IPS-18c (cell line): ENCODE results near the gene APEH.

Source experiments
- H3K4me3 ChIP-seq: 2 replicates; pipeline ENCODE4 v1.7.0; 2013; ENCODE audit warnings: low read depth, mild to moderate bottlenecking, low read length, moderate library complexity; ENCODE audit not compliant: insufficient read depth
- H3K9me3 ChIP-seq: one replicate; pipeline ENCODE4 v1.6.1; 2013; ENCODE audit warnings: mild to moderate bottlenecking, low read length, moderate library complexity; ENCODE audit not compliant: control insufficient read depth, insufficient read depth

Gene APEH

GRCh38 chr3:49699281-49699979 is 25.3 kb downstream of the APEH start:
- H3K9me3 ChIP-seq, result no peaks in the 10 kb centered on the region
- H3K4me3 ChIP-seq, result no peak overlapping the region

DNA sequence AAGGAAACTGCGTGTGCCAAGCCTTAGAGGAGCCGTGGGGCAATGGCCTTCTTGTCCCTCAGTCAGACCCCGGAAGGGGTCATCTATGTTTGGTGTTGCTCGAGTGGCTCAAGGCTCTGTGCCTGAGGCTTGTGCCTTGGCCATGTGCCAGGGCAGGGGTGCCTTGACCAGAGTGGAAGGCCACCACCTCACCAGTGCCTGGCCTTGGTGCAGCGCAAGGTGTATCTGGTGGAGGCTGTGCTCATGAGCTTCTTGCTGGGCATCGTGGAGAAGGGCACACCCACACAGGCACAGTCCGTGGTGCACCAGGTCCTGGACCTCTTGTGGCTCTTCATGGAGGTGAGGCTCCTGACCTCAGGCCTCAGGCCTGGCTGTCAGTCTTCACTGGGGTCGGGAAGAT is 25.9 kb downstream of the APEH start:
- Histone ChIP-seq H3K4me3 (no peak overlapping the region), H3K9me3 (no peaks in the 10 kb centered on the region)

GRCh38 chr3:49700453-49701128 is 26.4 kb downstream of the APEH start:
- Histone ChIP-seq H3K9me3 (no peaks in the 10 kb centered on the region), H3K4me3 (no peak overlapping the region)

- H3K4me3 ChIP-seq, result no peak overlapping the region
Measured at GRCh38 chr3:49701388-49702077, 27.4 kb downstream of the APEH start.

GRCh38 chr3:49702672-49703071 is 28.5 kb downstream of the APEH start:
- no peak overlapping the region for H3K4me3 ChIP-seq
- H3K9me3 ChIP-seq, result no peaks in the 10 kb centered on the region

More at GRCh38 chr3:49701388-49702077, 27.4 kb downstream of the APEH start:
- no peaks in the 10 kb centered on the region for H3K9me3 ChIP-seq

GRCh38 chr3:49703443-49703927 is 29.3 kb downstream of the APEH start:
- no peaks in the 10 kb centered on the region for H3K9me3 ChIP-seq
- no peak overlapping the region; the same call in 1 of the 2 replicates for H3K4me3 ChIP-seq

- no peaks in the 10 kb centered on the region for H3K9me3 ChIP-seq
- no peak overlapping the region; the same call in 1 of the 2 replicates for H3K4me3 ChIP-seq
Measured at GRCh38 chr3:49703956-49704355, 29.8 kb downstream of the APEH start.

DNA sequence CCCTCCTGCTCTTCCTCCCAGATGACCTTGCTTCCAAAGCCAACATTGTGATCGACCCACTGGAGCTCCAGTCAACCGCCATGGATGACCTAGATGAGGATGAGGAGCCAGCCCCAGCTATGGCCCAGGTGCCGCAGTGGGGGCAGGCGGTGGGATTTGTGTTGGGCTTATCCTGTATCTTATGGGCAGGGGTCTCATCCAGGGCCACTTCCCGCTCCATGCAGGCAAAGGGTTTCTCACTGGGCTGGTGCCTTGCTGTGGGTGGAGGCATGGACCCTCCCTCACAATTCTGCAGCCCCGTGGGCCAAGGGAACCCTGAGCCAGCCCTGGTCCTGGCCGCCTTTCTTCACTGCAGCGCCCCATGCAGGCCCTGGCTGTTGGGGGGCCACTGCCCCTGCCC is 30.5 kb downstream of the APEH start:
- Histone ChIP-seq H3K9me3 (no peaks in the 10 kb centered on the region), H3K4me3 (no peak overlapping the region)

GRCh38 chr3:49705390-49705960 is 31.3 kb downstream of the APEH start:
- Histone ChIP-seq H3K9me3 (no peaks in the 10 kb centered on the region), H3K4me3 (no peak overlapping the region)

GRCh38 chr3:49706456-49707112 is 32.4 kb downstream of the APEH start:
- H3K4me3 ChIP-seq, result no peak overlapping the region

GRCh38 chr3:49707113-49707480 is 32.9 kb downstream of the APEH start:
- no peaks in the 10 kb centered on the region for H3K9me3 ChIP-seq
- H3K4me3 ChIP-seq, result no peak overlapping the region

More at GRCh38 chr3:49706456-49707112, 32.4 kb downstream of the APEH start:
- no peaks in the 10 kb centered on the region for H3K9me3 ChIP-seq

GRCh38 chr3:49709852-49710251 is 35.7 kb downstream of the APEH start:
- Histone ChIP-seq H3K4me3 (no peak overlapping the region), H3K9me3 (no peaks in the 10 kb centered on the region)

DNA sequence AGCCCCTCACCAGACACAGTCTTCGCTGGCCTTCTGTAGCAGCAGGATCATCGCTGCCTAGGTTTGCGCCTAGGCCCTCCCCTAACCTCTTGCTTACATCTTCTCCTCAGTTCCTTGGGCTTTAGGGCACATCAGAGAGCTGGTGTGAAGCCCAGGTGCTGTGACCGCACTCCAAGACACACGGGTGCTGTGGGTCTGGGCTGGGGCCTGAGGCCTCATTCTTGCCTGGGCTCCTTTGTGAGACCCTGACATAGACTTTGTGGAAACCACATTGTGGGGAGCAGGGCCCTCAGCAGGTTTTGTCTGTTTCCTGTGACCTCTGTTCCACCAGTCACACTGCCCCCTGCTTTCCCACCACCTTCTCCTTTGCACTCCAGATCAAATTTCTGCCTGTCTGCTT is 37.3 kb downstream of the APEH start:
- no peak overlapping the region for H3K4me3 ChIP-seq
- H3K9me3 ChIP-seq, result no peaks in the 10 kb centered on the region

- Histone ChIP-seq H3K4me3 (no peak overlapping the region), H3K9me3 (no peaks in the 10 kb centered on the region)
Measured at GRCh38 chr3:49712166-49712565, 38.0 kb downstream of the APEH start.

DNA sequence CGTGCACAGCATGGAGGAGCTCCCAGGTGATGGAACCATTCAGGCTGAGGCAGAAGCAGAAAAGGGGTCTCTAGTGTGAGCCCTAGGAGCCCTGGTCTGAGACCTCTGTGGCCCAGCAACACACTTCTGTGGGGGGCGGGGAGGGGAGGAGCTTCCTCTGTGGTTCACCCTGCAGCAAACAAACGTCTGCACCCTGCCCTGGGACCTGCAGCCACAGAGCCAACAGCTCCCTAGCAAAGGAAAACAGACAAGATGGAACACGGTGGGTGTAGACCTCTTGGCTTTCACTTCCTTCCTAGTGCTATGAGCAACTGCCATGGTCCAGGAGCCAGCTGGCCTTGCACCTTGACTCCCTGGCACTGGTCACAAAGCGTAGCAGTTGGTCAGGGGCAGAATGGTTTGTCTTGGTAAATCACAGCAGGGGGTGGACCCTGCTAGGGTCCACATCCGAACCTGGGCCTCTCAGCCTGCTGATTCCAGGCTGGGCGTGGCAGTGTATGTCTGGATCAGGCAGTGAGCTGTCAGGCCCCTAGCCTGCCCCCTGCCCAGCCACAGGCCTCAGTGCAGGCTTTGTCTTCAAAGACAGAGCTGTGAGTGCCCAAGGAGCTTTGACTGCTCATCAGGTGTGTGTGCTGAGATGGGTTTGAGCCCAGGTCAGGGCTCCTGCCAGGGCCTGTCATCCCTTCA is 38.6 kb downstream of the APEH start:
- Histone ChIP-seq H3K9me3 (no peaks in the 10 kb centered on the region), H3K4me3 (no peak overlapping the region)

GRCh38 chr3:49713336-49714105 is 39.4 kb downstream of the APEH start:
- H3K9me3 ChIP-seq, result no peaks in the 10 kb centered on the region
- H3K4me3 ChIP-seq, result no peak overlapping the region
